NCI-H82 treated with DMSO at 0.1 percent for 48 hours (cell line): ENCODE data around the gene DPT.

ENCODE experiments used
- DNase-seq: peaks from one replicate; lab custom pipeline; 2025; ENCODE audit not compliant: unreplicated experiment; lab: John Stamatoyannopoulos, UW

Gene DPT

GRCh38 chr1:168672278-168672677, 56.7 kb downstream of the DPT start:
- no peak for DNase-seq

GRCh38 chr1:168671782-168672181, 57.2 kb downstream of the DPT start:
- no peak for DNase-seq

GRCh38 chr1:168665975-168666374, 63.0 kb downstream of the DPT start:
- no peak for DNase-seq

- no peak for DNase-seq
Measured at GRCh38 chr1:168664069-168664834, 64.8 kb downstream of the DPT start.

GRCh38 chr1:168656485-168656884, 72.5 kb downstream of the DPT start:
- DNase-seq: peak; percentile 22

- no peak for DNase-seq
Measured at GRCh38 chr1:168654198-168654915, 74.6 kb downstream of the DPT start.

GRCh38 chr1:168653567-168653966, 75.4 kb downstream of the DPT start:
- DNase-seq: no peak

GRCh38 chr1:168645721-168646120, 83.3 kb downstream of the DPT start:
- DNase-seq: no peak
